Measurements from ENCODE around the gene KCNMA1.

Gene KCNMA1

DNA sequence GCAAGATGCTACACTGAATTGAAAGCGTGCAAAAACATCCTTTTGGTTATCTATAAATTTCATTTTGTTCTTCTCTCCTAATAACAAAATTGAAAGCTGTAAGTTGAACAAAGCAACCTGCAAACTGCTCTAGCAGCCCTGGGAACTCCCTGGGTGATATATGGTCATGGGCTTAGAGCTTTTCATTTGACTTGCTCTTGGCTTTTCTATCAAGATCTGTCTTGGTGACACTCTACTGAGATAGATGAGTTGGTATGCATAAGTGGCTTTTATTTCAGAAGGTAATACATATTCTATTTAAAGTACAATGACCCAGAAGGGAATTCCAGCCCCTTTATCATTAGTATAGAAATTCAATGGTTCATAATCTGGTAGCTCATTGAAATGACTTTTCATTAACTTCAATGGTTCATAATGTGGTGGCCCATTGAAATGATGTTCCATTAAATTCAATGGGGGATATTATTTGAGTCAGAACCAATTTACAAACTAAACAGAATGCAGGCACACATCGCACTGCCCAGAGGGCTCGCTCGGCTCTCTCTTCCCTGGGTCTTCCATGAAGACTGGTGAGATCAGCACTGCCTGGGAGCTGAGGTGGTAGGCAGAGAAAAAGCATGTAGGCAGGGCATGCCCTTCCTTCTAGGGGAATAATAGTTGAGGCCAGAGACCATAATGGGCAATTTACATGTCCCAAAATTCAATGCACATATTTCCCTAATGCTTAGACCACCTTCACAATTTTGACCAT lies 10.1 kb upstream of the KCNMA1 start:
- H3K4me3 ChIP-seq (ENCODE audit: low read length), result no peak overlapping the region
- TF ChIP-seq ZNF274 (IDR thresholded peaks at IDR 0.05; ENCODE audit: low read depth, low read length), result no peak

DNA sequence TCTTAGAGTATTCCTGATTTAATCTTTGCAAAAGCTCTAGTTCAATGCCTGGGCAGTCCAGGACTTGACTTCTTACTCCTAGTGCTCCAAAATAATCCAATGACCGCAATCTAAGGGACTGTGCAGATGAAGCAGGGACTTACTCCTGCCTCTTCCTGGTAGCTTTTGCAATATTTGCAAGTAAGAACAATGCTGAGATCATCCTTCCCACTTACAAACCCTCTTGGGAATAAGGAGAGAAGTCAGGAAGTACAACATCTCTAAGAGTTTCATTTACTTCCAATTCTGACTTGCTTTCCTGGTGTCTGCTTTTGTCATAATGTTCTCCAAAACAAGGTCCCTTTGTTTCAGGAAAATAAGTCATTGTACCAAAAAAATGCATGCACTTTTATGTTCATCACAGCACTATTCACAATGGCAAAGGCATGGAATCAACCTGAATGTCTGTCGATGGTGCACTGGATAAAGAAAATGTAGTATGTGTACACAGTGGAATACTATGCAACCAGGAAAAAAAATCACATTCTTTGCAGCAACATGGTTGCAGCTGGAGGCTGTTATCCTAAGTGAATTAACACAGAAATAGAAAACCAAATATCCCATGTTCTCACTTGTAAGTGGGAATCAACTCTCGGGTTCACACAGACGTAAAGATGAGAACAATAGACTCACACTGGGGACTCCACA lies 7.1 kb upstream of the KCNMA1 start:
- TF ChIP-seq ZNF274 (IDR thresholded peaks at IDR 0.05; ENCODE audit: low read depth, low read length), result no peak
- H3K4me3 ChIP-seq (ENCODE audit: low read length), result no peak overlapping the region

- no peak overlapping the region for H3K4me3 ChIP-seq (ENCODE audit: low read length)
- TF ChIP-seq ZNF274 (IDR thresholded peaks at IDR 0.05; ENCODE audit: low read depth, low read length), result no peak
Measured at GRCh38 chr10:77643795-77644468, 6.3 kb upstream of the KCNMA1 start.

DNA sequence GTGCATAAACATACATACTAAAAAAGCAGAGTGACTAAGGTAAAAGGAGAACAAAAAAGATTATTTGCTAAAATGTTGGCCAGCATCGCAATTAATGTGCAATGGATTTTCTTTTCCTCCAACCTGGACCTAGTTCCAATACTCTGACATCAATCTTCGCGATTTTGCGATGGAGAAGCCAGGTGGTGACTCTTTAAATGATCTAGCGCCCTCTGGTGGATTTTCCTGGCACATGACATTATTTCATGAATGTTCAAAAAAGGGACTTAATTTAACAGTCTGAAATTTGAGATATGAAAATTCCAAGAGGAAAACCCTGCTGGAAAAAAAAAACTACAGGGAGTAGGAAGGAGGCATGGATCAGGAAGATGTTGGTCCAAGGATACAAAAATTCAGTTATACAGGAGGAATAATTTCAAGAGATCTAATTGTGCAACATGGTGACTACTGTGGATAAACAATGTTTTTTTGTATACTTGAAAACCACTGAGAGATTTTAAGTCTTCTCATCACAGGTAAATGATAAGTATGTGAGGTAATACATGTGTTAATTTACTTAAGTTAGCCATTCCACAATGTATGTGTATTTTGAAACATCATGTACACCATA lies 4.3 kb upstream of the KCNMA1 start:
- H3K4me3 ChIP-seq (ENCODE audit: low read length), result no peak overlapping the region
- no peak for TF ChIP-seq ZNF274 (IDR thresholded peaks at IDR 0.05; ENCODE audit: low read depth, low read length)

DNA sequence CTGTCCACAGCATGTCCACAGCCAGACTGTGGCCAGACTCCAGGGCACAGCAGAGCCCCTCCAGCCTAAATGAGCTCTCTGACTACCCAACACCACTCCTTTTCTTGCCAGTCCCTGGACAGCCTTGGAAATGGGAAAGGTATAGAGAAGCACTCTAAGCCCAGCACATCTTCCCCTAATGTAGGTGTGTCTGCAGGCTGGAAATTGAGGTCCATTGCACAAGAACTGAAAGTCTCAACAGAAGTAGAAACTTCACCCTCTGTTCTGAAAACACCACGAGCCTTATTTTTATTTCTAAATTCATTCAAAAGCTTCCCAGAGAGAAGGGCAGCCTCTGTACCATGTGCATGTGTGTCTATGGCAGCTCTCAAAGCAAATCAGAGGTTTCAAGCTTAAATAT lies 3.7 kb upstream of the KCNMA1 start:
- TF ChIP-seq ZNF274 (IDR thresholded peaks at IDR 0.05; ENCODE audit: low read depth, low read length), result no peak
- H3K4me3 ChIP-seq (ENCODE audit: low read length), result no peak overlapping the region

- TF ChIP-seq ZNF274 (IDR thresholded peaks at IDR 0.05; ENCODE audit: low read depth, low read length), result no peak
Measured at GRCh38 chr10:77640167-77640566, 2.6 kb upstream of the KCNMA1 start.

GRCh38 chr10:77639756-77640155 lies 2.1 kb upstream of the KCNMA1 start:
- H3K4me3 ChIP-seq (ENCODE audit: low read length), result no peak overlapping the region
- no peak for TF ChIP-seq ZNF274 (IDR thresholded peaks at IDR 0.05; ENCODE audit: low read depth, low read length)

More at GRCh38 chr10:77640167-77640566, 2.6 kb upstream of the KCNMA1 start:
- H3K4me3 ChIP-seq (ENCODE audit: low read length), result no peak overlapping the region

DNA sequence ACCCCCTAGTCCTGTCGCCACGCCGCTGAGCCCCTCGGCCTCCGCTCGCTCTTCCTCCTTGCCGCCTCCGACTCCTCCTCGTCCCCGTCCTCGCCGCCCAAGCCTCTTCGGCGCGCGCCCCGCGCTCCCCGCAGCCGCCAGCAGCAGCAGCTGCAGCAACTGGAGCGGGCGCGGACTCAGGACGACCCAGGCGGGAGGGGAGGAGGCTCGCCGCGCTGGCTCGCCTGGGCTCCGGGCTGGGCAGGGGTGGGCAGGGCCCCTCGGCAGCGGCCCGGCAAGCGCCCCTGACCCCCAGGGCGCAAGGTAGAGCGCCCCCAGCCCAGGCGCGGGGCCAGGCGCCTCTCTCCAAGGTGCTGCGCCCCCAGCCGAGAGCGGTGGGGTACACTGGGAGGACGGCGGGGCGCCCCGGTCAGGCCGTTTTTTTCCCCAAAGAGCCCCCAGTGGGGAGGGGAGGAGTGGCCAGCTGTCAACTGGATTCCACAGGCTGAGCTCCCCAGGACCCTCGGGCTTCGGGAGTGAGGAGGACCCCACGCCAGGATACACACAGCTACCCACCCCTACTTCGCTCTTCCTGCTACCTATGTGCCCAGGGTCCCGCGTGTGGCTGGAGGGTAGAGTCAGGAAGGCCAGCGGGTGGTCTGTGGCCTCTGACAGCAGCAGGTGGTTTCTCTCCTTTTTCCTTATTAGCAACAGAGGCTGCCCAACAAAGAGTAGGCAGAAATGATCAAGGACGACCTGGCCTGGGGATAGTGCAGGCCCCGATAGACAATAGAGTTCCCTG lies 903 bp upstream of the KCNMA1 start:
- no peak for TF ChIP-seq ZNF274 (IDR thresholded peaks at IDR 0.05; ENCODE audit: low read depth, low read length)

GRCh38 chr10:77636967-77637531 lies 559 bp downstream of the KCNMA1 start:
- TF ChIP-seq ZNF274 (IDR thresholded peaks at IDR 0.05; ENCODE audit: low read depth, low read length), result no peak
- H3K4me3 ChIP-seq (ENCODE audit: low read length), result no peak overlapping the region; the same call in 1 of the 2 replicates

More for the DNA sequence above, 903 bp upstream of the KCNMA1 start:
- H3K4me3 ChIP-seq (ENCODE audit: low read length), result peak overlapping the region; percentile 16; the same call in 1 of the 2 replicates

- no peak overlapping the region for H3K4me3 ChIP-seq (ENCODE audit: low read length)
- TF ChIP-seq ZNF274 (IDR thresholded peaks at IDR 0.05; ENCODE audit: low read depth, low read length), result no peak
Measured at GRCh38 chr10:77636282-77636966, 1.2 kb downstream of the KCNMA1 start.

DNA sequence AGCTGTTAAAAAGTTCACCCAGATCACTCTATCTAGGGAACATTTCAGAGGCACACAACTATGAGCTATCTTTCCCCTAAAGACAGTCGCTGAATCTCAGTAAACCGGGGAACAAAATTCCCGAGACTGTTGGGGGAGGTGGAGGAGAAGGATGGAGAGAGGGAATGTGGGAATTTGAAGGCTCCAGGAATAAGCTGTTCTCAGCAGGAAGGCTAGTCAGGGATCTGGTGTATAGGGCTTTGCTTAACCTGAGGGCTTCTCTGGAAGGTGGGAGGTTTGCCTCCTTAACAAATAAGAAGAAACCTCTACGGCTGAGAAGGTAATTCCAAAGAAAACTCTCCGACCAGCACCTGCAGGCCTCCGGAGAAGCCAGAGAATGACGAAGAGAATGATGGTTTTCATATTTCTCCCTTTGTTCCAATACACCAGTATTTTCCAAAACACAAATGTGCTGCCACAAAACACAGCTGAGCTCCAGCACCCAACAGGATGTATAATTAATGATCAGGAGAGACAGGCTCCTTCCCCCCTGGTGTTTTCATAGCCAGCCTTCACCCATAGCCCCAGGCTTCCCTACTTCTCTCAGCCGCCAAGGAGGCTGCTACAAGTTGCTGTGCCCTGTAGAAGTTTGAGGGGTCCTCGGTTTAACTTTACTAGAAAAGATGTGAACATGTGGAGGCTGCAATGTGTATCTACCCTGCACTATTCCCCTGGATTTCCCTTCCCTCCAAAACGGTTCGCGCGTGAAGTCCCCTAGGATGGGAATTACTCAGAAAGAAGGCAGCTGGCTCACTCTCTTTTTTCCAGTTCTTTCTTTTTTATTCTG lies 2.0 kb downstream of the KCNMA1 start:
- no peak overlapping the region for H3K4me3 ChIP-seq (ENCODE audit: low read length)
- no peak for TF ChIP-seq ZNF274 (IDR thresholded peaks at IDR 0.05; ENCODE audit: low read depth, low read length)

DNA sequence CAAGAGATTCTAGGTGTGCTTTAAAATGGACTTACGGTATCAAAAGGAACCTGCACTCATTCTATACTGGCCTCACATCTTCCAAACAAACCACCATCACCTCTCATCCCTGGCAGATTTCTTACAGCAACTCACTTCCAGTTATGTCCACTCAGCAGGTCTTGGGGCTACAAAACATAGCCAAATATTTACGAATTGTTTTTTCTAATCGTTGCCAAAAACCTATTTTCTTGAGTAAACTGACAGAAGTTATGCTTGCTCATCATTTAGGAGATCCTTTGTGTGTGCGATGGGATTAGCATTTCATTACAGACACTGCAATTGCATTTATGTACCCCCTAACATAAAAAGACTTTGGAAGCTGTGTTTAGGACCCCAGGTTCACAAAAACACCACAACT lies 2.7 kb downstream of the KCNMA1 start:
- no peak for TF ChIP-seq ZNF274 (IDR thresholded peaks at IDR 0.05; ENCODE audit: low read depth, low read length)
- no peak overlapping the region for H3K4me3 ChIP-seq (ENCODE audit: low read length)
